HG03280 (cell line): ENCODE measurements around the gene FRMD4B.
"Not testable (repeated sequence)": the region's sequence is repeated elsewhere in the genome, so short reads cannot be mapped to it uniquely, and the experiment has no call there.

Source experiments
- ATAC-seq: cut with Tn5 transposase; IDR thresholded peaks from one replicate; pipeline ENCODE4 v1.9.1; 2021; ENCODE audit warnings: mild to moderate bottlenecking, moderate library complexity; ENCODE audit not compliant: unreplicated experiment

The FRMD4B gene

DNA sequence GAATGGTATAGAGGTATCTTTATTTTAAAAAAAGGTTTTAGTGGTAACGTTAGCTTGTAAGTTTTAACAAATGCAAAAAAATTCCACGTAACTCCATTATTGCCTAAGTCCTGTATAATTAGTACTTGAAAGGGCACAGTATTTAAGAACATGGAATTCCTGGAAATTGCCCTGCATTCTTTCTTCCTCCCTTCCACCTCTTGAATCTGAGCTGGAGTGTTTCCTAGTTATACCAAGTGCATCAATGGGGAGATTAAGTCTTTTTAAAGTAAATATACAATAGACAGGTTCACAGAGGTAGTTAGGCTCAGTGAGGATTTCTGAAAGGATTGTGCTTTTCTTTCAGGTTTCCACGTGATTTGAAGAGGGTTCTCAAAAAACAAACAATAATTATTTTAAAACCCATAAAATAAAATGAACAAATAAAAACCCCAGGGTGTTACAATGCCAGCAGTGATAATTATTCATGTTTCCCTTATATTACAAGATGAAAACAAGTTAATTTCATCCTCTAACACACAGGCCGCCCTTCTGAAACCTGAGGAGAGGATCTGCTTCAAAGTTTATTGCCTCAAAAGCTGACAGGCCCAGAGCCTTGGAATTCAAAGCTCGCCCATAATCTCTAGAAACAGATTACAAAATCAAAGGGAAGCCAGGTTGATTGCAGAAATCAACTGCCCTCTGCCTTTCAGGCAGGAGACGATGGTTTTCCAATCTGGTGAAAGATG is 134.6 kb downstream of the FRMD4B start:
- no peak for ATAC-seq

DNA sequence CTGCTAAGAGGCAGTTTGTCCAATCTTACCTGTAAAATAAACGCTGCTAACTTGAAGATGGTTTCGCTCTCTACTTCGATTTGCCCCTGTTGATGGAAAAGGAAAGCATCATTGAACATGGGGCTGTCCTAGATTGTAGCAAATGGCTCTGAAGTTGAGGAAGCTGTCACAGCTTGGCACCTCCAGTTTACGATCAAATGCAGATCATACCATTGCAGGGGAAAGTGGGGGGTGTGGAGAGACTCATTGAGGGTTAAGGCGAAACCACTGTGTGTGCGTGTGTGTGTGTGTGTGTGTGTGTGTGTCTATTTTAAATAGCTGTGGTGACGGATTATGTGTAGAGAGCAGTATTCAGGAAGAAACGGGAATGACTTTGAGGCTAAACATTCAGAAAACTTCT is 135.9 kb downstream of the FRMD4B start:
- ATAC-seq: no peak

DNA sequence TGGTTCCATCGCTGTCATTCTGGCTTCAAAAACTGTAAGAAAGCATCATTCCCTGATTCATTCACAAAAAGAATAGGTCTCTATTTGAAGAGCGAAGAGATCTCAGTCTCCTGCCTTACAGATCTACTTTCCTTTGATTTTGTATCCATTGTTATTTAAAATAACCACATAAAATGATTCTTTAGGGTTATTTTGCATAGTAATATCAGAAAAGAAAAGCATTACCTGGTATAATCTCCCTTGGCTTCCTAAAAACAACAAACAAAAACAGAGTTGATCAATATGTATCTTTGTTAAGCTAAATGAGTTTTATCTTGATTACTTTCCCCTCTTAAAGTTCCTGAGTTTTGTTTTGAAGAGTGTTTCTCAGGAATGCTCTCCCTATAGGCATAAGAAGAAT is 136.9 kb downstream of the FRMD4B start:
- ATAC-seq: no peak

DNA sequence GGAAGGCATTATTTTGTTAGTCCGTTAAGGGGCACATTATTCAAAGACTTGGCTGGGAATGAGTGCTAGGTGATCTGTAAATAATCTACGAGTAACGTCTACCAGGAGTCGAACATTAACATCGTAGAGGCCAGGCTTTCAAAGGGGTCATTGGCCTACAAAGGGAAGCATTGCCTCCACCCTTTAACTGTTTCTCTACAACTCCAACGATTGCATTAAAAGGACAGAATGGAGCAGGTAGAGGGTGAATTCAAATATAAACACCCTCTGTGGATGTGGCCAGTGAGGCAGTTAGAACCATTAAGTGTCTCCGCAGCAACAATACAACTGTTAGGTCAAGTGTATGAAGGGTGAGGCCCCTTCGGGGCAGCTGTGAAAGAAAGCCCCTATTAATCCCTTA is 137.5 kb downstream of the FRMD4B start:
- ATAC-seq: no peak

DNA sequence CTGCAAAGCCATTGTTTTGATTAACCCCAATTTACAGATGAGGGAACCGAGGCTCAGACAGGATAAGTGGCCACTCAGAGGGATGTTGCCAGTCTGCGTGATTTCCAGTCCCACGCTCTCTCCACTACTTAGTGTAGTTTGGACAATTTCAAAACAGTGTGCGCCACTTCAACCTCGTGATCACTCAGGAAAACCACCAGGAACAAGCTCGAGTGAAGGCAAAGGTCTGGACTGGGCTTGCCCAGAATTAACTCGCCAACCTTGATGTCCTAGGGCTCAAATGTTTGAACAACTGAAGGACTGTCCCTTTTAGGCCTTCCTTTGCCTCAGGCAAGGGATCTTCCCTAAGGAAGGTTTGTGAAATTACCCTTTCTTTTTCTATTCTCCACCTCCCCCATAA is 139.3 kb downstream of the FRMD4B start:
- no peak for ATAC-seq

DNA sequence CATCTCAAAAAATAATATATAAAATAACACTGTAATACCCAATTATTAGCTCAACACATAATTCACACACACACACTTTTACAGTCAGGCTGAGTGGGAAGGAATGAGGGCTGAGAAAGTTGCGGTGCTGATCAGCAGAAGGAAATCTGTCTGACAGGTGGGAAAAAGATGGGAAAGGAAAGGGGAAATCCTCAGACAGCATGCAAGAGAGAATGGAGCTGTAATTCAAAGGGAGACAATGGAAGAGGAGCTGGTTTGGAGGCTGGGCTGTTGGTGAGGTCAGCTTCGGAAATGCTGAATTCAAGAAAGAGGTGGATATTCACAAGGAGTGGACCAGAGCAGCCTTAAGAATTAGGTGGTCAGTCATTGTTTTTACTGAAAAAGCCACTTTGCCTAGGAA is 141.8 kb downstream of the FRMD4B start:
- no peak for ATAC-seq

DNA sequence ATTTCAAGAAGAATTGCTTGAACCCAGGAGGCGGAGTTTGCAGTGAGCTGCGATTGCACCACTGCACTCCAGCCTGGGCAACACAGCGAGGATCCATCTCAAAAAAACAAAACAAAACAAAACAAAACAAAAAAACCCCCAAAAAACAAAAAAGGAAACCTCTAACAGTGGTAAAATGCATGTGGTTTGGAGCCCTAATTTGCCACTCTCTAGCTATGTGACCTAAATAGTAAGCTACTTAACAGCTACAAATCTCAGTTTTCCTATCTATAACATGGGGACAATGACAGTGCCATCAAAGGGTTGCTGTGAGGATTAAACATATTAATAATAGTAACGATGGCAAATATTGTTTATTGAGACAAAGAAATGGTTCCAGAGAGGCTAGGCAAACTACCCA is 144.1 kb downstream of the FRMD4B start:
- no peak for ATAC-seq

DNA sequence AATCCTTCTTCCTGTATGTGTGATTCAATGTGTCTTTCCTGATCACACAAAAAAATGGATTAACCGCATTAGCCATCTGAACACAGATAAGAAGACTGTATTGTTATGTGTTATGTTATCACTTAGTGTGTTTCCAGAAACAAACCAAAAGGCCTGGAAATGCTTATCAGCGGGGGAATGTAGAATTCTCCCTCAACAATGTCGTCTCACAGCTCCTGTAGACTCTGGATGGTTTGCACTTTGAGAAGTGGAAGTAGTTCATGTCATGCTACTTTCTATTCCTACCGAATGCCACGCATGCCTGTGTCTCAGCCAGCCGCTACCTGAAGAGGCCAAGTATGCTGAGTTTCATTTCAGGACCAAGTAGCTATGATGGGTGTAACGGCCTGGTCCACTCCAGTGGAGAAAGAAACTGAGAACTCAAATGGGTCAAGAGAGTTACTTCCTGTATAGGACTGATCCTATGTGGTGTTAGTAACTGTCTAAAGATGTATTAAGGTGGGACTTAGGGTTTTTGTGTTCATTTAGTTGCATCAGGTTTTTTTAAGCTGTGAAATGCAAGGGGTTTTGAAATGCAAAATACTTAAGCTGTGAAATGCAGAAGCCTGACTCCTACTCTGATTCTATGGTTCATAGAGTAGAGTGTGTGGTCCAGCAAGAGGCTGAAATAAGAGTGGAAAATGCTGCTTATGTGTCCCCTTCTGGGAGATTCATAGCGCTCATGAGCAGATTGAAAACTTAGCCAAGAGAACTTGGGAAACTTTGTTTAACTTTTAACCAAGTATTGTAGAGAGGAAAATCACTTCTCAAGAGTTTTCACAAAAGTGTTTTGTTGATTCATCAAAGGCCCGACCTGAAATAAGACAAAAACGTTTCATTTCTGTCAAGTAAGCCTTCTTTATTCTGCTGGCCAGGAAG is 145.0 kb downstream of the FRMD4B start:
- peak; percentile 52 for ATAC-seq

DNA sequence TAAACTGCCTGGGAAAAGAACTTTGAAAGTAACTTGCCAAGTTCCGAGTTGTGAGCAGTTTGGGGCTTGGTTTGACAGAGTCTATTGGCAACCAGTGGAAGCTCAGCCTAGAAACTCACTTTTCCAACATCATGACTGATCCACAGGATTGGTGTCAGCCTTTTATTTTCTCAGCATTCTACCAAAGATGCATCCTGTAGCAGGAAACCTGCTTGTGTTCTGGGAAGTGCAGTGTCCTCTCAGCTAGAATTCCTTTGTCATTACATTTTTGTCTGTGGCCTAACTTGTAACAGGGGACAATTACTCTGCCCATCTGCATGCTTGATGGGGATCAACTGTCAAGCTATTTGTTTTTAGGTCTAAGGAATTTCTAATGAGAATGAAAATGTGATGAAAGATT is 146.8 kb downstream of the FRMD4B start:
- ATAC-seq: no peak

DNA sequence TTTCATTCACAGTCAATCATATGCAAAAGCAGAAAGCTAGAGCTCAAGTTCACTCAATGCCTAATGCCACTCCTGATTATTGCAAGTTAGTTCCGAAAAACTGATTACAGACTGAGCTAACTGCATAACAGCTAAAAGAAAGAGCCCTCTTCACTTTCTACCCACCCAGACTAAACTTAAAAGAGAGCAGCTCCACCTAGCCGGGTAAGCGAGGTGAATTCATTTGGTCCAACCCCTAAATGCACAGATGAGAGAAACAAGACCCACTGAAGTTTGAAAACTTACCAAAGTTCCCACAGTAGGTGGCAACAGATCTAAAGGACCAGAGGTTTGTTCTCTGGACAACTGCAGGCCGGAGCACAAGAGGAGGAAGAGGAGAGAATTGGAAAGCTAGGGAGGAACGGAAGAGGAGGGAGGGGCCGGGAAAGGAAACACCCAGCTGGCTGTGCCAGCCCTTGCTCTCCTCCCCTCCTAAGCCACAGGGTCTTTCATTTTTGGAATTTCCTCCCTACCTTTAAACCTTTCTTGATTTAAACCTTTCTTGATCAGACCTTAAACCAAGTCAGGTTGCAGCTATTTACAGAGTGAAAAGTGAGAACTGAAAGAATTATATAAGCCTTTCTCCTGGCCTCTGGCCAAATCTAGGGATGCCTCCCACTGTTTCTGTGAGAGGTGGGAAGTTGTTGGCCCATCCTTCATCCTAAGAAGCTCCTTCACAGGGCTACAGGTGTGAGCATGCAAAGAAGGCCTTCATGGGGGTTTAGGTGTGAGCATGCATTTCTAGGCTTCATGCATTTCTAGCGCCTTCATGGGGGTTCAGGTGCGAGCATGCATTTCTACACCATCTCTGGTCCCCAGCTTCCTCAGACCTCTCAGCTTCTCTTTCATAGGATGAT is 148.8 kb downstream of the FRMD4B start:
- ATAC-seq: no peak

DNA sequence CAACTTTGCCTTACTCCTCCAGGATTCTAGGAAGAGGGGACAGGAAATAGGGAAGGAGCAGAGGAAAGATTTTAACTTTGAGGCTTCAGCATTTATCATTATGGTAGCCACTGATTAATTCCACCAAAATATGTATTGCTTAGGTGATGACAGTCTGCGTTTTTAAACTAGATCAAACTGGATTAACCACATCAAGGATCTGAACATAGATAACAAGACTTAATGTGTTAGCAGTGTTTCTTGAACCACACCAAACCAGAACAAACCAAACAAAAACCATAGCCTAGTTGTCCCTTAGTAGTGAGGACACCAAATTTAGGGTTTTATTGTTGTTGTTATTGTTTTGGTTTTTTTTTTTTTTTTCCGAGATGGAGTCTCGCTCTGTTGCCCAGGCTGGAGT is 150.0 kb downstream of the FRMD4B start:
- ATAC-seq: no peak

DNA sequence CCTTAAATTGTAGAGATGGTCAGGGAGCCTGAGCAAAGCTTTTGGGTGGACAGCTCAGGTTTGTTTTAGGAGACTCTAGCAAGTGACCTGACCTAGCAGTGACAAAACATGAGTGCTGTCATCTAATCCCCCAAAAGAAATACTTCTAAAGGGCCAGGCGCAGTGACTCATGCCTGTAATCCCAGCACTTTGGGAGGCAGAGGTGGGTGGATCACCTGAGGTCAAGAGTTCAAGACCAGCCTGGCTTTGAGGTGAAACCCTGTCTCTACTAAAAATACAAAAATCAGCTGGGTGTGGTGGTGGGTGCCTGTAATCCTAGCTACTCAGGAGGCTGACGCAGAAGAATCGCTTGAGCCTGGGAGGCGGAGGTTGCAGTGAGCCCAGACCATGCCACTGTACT is 150.7 kb downstream of the FRMD4B start:
- ATAC-seq: not testable (repeated sequence)

DNA sequence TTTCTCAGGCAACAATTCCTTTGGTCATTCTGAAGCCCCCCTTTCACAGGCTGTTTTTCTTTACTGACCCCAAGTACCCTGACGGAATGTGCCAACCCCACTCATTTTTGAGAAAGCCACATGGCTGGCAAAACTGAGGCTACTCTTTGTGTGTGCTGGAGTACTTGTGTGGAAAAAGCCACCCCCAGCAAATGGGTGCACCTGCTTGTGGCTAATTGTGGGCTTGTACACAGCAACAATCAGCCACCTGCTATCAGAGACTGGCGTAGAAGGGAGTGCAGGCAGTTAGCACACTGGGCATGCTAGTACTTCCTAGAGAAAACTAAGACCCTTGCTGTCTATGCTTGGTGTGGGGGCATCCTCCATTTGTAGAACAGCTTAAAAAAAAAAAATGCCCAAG is 153.4 kb downstream of the FRMD4B start:
- no peak for ATAC-seq

DNA sequence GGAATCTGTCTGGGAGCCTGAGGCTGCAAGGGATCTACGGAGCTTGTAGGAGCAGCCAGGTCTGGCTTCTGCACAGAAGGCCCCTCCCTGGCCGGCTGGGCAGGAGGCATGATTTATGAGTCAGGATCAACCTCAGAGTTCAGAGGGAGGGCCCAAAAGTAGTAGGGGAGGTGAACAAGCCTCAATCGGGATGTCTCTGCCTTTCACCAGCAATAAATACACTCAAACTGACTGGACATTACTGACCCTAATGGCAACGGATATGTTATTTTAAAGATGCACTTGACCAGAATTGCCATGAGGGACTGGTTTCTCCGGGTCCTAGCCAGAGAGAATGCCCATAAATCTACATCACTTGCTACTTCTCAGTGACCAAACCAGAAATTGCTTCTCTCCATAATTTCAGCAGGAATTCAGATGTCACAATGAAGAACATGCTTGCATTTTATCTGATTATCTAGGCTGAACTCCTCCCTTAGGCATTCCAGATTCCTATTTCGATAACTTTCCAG is 153.9 kb downstream of the FRMD4B start:
- ATAC-seq: no peak

DNA sequence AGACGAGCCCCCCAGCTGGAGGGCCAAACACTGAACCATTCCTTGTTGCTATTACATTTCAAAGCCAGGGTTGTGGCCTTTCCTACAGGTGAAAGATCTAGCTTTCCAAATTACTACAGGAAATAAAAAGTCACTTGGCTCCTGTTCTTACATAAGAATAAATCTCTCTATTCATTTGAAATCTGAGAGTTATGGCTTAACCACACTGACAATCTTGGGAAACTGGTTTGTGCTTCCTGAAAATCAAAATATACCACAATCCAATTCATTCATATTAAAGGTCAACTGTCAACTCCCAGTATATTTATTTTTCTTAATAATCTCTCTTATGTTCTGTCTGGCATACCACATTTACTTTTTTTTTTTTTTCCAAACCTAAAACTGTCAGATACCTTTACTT is 159.8 kb downstream of the FRMD4B start:
- ATAC-seq: no peak

DNA sequence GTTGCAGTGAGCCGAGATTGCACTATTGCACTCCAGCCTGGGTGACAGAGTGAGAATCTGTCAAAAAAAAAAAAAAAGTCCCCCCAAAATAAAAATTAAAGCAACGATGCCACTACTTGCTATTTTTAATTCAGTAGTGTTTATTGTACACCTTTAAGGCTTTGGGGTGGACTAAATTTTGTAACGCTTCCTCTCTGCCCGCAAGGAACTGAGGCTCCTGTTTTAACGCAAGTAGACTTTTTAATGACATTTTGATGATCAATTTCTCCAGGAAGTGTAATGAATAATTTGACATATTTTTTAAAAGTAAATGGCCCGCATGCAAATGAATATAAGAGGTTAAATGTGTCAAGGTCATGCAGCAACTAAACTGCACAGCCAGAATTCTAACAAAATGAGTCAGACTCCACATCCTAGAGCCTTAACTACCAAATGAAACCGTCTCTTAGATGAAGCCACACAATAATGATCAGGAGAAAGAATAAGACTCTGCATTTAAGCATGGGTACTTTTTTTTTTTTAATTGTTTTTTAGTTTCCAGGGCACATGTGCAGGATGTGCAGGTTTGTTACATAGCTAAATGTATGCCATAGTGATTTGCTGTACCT is 166.7 kb downstream of the FRMD4B start:
- ATAC-seq: no peak

DNA sequence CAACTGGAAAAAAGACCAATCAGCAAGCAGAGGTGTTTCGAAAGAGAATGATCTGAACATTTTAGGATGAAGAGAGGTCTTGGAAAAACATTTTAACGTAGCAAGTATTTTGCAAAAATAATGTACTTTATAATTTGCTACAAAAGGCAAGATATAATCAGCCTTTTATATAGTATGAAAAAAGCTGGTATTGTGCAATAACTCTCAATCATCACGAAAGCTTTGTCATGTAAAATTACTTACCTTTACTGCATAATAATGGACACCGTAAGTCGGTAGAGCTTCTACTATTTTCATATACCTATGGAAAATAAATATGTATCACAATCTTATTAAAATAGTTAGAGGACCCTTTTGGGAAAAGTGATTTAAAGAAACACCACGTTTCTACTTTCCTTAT is 167.8 kb downstream of the FRMD4B start:
- ATAC-seq: no peak

DNA sequence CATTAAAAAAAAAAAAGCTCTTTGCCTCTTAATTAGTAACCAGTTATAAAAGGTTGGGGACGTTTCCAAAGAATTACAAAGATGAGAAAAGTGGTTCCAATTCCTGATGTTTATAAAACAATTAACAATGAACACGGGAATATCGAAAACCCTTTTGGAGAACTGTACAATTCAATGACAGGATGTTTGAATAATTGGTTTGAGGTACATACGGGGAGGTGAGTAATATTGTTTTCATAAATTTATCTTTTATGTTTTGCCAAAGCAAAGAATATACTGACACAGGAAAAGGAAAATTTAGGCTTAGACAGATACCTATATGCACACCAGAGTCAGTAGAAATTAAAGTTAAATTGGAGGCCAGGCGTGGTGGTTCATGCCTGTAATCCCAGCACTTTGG is 168.9 kb downstream of the FRMD4B start:
- ATAC-seq: no peak

DNA sequence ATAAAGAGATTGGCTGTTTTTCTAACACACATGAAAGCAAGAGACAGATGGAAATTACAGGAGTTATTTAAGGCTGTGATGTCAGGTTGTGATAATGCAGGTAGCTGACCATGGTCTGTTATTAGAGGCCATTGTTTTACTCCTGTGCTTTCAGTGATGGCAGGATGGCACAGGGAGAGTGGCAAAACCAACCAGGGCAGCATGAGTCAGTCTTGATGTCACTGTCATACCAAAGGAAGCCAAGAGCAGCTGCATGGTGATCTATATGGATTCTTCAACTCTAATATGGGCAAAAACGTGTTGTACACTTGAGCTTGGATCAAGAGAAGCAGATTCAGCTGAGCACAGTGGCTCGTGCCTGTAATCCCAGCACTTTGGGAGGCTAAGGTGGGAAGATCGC is 171.6 kb downstream of the FRMD4B start:
- no peak for ATAC-seq

DNA sequence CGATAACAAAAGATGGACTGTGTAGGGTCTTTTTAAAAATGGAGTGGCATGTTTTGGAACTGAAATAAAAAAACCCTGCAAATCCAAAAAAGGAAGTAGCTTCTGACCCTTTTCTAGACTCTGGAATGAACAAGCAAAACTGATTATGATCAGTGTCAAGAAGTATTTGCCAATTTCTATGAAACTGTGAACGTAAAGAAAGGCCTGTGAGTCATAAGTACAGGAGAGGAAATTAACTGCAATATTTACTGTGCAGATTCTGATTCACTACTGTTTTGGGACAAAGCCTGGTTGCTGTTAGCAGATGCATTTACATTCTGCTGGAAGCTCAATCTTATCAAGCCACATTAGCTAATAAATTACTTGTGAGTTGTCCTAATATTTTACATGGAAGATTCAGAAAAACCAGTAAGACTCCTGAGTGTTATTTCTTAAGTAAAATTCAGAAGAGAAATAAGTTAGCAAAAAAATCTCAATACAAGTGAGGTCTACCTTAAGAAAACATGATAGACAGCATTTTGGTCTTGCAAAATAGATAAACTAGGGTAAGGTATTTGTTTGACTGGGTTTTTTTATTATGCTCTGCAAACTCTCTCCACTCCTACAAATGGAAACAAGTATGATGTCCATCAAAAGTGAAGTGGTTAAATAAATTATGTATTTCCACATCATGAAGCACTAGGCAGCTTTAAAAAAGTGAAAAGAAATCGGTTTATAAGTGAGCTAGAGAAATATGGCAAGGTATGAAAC is 173.3 kb downstream of the FRMD4B start:
- ATAC-seq: peak; percentile 60
